Gastroesophageal sphincter (tissue), 4 donors: Measurements from ENCODE around the gene MRPS18A. TPM values are rescaled to one million over a fixed set of nuclear protein-coding genes. Genes with fewer than 3 reads are reported as not detected.

ENCODE experiments used
- ATAC-seq: fragments of 150-250 bp; one replicate; pipeline ENCODE4 v1.9.1; 2016; ENCODE audit warnings: mild to moderate bottlenecking, moderate library complexity
- H3K27ac ChIP-seq, 4 donors: fragments of 200-600 bp; sonication (generic) in 3 of 4; 1 replicate in 3 of 4; 2 replicates in 1 of 4; pipeline ENCODE4 v1.5.1; 2016 to 2019
- H3K27me3 ChIP-seq: fragments of 200-600 bp; sonication (generic); one replicate; pipeline ENCODE4 v1.5.1; 2019
- H3K36me3 ChIP-seq, 2 donors: fragments of 200-600 bp; sonication (generic); one replicate each; pipeline ENCODE4 v1.5.1; 2019; ENCODE audit warnings: control low read depth in 1 of 2
- H3K4me1 ChIP-seq, 3 donors: fragments of 200-600 bp; sonication (generic); 1 replicate in 2 of 3; 2 replicates in 1 of 3; pipeline ENCODE4 v1.5.1; 2016 to 2019; ENCODE audit warnings: control low read depth in 2 of 3
- H3K4me3 ChIP-seq, 2 donors: fragments of 200-600 bp; sonication (generic); one replicate each; pipeline ENCODE4 v1.5.1; 2019; ENCODE audit warnings: mild to moderate bottlenecking in 1 of 2, moderate library complexity in 1 of 2
- H3K9me3 ChIP-seq, 3 donors: fragments of 200-600 bp; sonication (generic); one replicate each; pipeline ENCODE4 v1.5.1; 2017 to 2019; ENCODE audit warnings: control low read depth in 2 of 3
- CTCF ChIP-seq, 4 experiments: fragments of 200-600 bp in 2 of 4; fragments of 450-650 bp in 2 of 4; sonication (generic) in 1 of 4; IDR thresholded peaks; one replicate each; pipeline ENCODE4 v1.5.1; 2017 to 2019; ENCODE audit warnings: antibody characterized with exemption in 4 of 4, mild to moderate bottlenecking in 2 of 4, moderate library complexity in 2 of 4
- EP300 ChIP-seq: sonication (generic); formaldehyde crosslinking; IDR thresholded peaks from one replicate; pipeline ENCODE4 v1.6.1; 2017; ENCODE audit warnings: antibody characterized with exemption, mild to moderate bottlenecking
- POLR2A ChIP-seq, 2 donors: fragments of 450-650 bp; IDR thresholded peaks; one replicate each; pipeline ENCODE4 v1.6.1; 2017; ENCODE audit warnings: antibody characterized with exemption in 2 of 2, mild to moderate bottlenecking in 2 of 2, moderate library complexity in 1 of 2
- POLR2AphosphoS5 ChIP-seq: sonication (generic); formaldehyde crosslinking; IDR thresholded peaks from one replicate; pipeline ENCODE4 v1.6.1; 2017; ENCODE audit warnings: antibody characterized with exemption
- WGBS, 2 donors: methylation state at CpG; one replicate each; pipeline ENCODE4 v1.1.5; 2018; ENCODE audit warnings: low coverage in 1 of 2; 5-methylcytosine and 5-hydroxymethylcytosine counted together
- total RNA-seq, 4 donors: library from RNA; depleted of rRNA; stranded (reverse); fragments of >200 nt; gene quantifications; one replicate each; pipeline ENCODE4 v1.1.0, GENCODE V29; 2016

MRPS18A gene
- total RNA-seq, 4 donors from 2014 or later: 36.3 to 47.3 (median 38.6) TPM

DNA sequence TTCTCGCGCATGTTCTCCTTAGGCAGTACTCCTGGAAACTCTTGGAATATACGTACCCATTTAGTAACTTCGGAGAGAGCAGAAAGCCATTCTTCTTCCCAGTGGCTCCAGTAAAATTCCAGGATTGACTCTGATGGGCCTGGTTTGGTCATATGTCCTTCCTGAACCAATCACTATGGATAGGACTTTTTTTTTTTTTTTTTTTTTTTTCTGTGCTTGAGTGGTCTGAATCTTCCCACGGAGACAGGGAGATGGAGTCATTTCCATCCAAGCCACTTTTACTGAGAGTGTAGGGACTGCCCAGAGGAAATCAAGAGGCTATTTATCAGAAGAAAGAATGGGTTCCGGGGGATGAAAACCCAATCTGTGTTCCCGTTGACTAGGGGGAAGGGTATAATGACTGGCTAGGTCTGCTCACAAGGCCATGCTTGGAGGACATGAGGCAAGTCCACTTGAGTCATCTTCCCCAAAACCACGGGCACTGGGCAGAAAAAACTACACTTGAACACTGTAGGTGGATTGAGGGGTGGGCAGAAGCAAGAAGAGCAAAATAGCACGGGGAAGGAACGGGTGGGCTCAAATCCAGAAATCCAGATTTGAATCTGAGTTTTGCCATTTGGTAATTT, 35.4 kb upstream of the MRPS18A start:
- no peak for ATAC-seq
- H3K27ac ChIP-seq: no peak overlapping the region
- 76 to 82% methylated on average over 4 to 7 of the region's 10 CpGs for WGBS, 2 donors
- H3K4me3 ChIP-seq: no peak overlapping the region
- H3K4me1 ChIP-seq: peaks cover 0 to 8% (median 4%) of the 10 kb centered on the region in 3 donors
- H3K9me3 ChIP-seq: no peaks in the 10 kb centered on the region
- no peaks in the 10 kb centered on the region for H3K27me3 ChIP-seq
- H3K36me3 ChIP-seq: no peaks in the 10 kb centered on the region
- TF ChIP-seq POLR2A (IDR thresholded peaks at IDR 0.05): no peak
- no peak for TF ChIP-seq EP300
- no peak for TF ChIP-seq CTCF (IDR thresholded peaks at IDR 0.05)
- no peak for TF ChIP-seq POLR2AphosphoS5

DNA sequence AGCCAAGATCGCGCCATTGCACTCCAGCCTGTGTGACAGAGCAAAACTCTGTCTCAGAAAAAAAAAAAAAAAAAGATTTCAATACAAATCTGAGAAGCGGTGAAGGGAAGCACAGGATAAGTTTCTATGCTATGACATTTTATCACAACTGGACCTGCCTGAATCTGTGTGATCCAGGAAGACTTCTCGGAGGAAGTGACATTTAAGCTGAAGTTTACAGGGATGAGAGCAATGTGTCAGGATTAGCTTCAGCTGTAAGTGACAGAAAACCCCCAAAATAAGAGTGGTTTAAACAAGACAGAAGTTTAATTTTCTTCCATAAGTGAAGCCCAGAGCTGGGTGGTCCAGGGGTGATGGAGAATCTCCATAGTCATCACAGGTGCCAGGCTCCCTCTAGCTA, 33.4 kb upstream of the MRPS18A start:
- H3K27ac ChIP-seq: no peak overlapping the region
- TF ChIP-seq POLR2A (IDR thresholded peaks at IDR 0.05) (no peak), POLR2AphosphoS5 (no peak), EP300 (no peak), CTCF (IDR thresholded peaks at IDR 0.05) (no peak)
- no peaks in the 10 kb centered on the region for H3K36me3 ChIP-seq
- no peaks in the 10 kb centered on the region for H3K9me3 ChIP-seq
- H3K4me1 ChIP-seq: peaks cover 0 to 15% (median 8%) of the 10 kb centered on the region in 3 donors
- WGBS, 2 donors: 75 to 100% methylated on average over 1 to 4 of the region's 4 CpGs
- no peak for ATAC-seq
- no peaks in the 10 kb centered on the region for H3K27me3 ChIP-seq
- no peak overlapping the region for H3K4me3 ChIP-seq

DNA sequence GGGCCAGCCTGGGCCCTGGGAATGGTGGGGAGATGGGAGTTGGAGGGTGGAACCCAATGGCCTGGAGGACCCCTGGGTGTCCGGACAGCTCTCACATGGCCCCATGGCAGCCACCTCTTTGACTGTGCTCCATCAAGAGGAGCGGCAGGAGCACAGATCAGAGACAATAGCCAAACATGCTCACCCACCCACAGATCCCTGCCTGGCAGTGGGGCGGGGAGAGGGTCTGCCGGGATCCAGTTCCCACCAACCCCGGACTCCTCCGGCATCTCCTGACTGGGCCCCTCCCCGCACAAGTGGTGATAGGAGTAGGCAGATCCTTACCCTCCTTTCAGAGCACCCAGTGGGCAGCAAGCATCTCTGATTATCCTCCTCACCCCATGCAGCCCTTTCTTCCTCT, 31.9 kb upstream of the MRPS18A start:
- no peaks in the 10 kb centered on the region for H3K36me3 ChIP-seq
- no peak overlapping the region for H3K4me3 ChIP-seq
- ATAC-seq: no peak
- H3K27me3 ChIP-seq: no peaks in the 10 kb centered on the region
- H3K27ac ChIP-seq: peak overlapping the region in 1 of 4 donors; percentile 67
- no peak for TF ChIP-seq POLR2AphosphoS5
- TF ChIP-seq CTCF (IDR thresholded peaks at IDR 0.05): no peak
- no peak for TF ChIP-seq EP300
- TF ChIP-seq POLR2A (IDR thresholded peaks at IDR 0.05): no peak
- peaks cover 0 to 22% (median 14%) of the 10 kb centered on the region in 3 donors for H3K4me1 ChIP-seq
- 80 to 100% methylated on average over 1 to 2 of the region's 7 CpGs for WGBS, 2 donors
- no peaks in the 10 kb centered on the region for H3K9me3 ChIP-seq

- Histone ChIP-seq H3K4me1 (peaks cover 0 to 22% (median 14%) of the 10 kb centered on the region in 3 donors), H3K27me3 (no peaks in the 10 kb centered on the region), H3K9me3 (no peaks in the 10 kb centered on the region), H3K36me3 (no peaks in the 10 kb centered on the region), H3K27ac (peak overlapping the region in 2 of 4 donors; percentile 67 to 71), H3K4me3 (no peak overlapping the region)
- ATAC-seq: no peak
- TF ChIP-seq POLR2A (IDR thresholded peaks at IDR 0.05) (no peak), EP300 (no peak), CTCF (IDR thresholded peaks at IDR 0.05) (no peak), POLR2AphosphoS5 (no peak)
- WGBS, 2 donors: 100% methylated on average over 1 to 2 of the region's 13 CpGs
These were observed 31.0 kb upstream of the MRPS18A start for GRCh38 chr6:43718387-43719105.

DNA sequence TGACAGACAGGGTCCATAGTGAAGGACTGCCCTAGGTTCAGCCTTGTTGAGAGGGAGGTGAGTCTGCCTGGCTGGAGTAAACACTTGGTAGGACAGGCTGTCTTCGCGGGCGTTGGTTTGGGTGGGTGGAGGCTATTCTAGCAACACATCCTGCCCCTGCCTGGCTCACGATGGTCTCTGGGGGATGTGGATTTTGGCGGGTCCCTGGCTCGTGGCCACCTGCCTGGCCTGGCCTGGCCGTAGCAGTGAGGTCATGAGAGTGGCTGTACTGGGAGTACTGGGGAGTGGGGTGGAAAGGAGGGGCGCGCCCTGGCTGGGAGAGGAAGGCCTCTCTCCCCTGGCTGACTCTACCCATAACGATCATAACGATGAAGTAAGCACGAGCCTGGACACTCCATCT, 30.2 kb upstream of the MRPS18A start:
- Histone ChIP-seq H3K4me3 (no peak overlapping the region), H3K27ac (peak overlapping the region in 2 of 4 donors; percentile 67 to 71), H3K36me3 (no peaks in the 10 kb centered on the region), H3K4me1 (peaks cover 0 to 22% (median 14%) of the 10 kb centered on the region in 3 donors), H3K9me3 (no peaks in the 10 kb centered on the region), H3K27me3 (no peaks in the 10 kb centered on the region)
- TF ChIP-seq POLR2AphosphoS5 (no peak), POLR2A (IDR thresholded peaks at IDR 0.05) (no peak), EP300 (no peak), CTCF (IDR thresholded peaks at IDR 0.05) (no peak)
- peak; percentile 86 for ATAC-seq
- 60% methylated on average over 1 of the region's 12 CpGs; no CpG with 5 or more reads in 1 of the 2 donors for WGBS, 2 donors
